Smooth muscle cell (in vitro differentiated cells): ENCODE measurements around the gene ARHGEF7. TPM values are rescaled to one million over a fixed set of nuclear protein-coding genes. Genes with fewer than 3 reads are reported as not detected.
"Not testable (repeated sequence)": the region's sequence is repeated elsewhere in the genome, so short reads cannot be mapped to it uniquely, and the experiment has no call there.

Experiments
- DNase-seq: peaks from one replicate; lab custom pipeline; 2025; ENCODE audit not compliant: unreplicated experiment; lab: John Stamatoyannopoulos, UW
- H2AFZ ChIP-seq: fragments of 200-600 bp; sonication (generic); 2 replicates; pipeline ENCODE4 v1.6.0; 2016; ENCODE audit warnings: antibody characterized with exemption, low read depth, mild to moderate bottlenecking
- H3F3A ChIP-seq: fragments of 200-600 bp; sonication (generic); 2 replicates; pipeline ENCODE4 v1.6.0; 2017; ENCODE audit warnings: antibody characterized with exemption, low read depth
- H3K27ac ChIP-seq: fragments of 200-600 bp; sonication (generic); 2 replicates; pipeline ENCODE4 v1.5.1; 2016; ENCODE audit warnings: low read depth, mild to moderate bottlenecking
- H3K27me3 ChIP-seq: fragments of 200-600 bp; sonication (generic); 2 replicates; pipeline ENCODE4 v1.6.1; 2016; ENCODE audit warnings: low read depth, mild to moderate bottlenecking
- H3K36me3 ChIP-seq: fragments of 200-600 bp; sonication (generic); 2 replicates; pipeline ENCODE4 v1.5.1; 2016; ENCODE audit warnings: low read depth
- H3K4me1 ChIP-seq: fragments of 200-600 bp; sonication (generic); 2 replicates; pipeline ENCODE4 v1.5.1; 2016; ENCODE audit warnings: low read depth
- H3K4me2 ChIP-seq: fragments of 200-600 bp; sonication (generic); 2 replicates; pipeline ENCODE4 v1.6.0; 2016; ENCODE audit warnings: mild to moderate bottlenecking
- H3K4me3 ChIP-seq: fragments of 200-600 bp; sonication (generic); 2 replicates; pipeline ENCODE4 v1.5.1; 2016; ENCODE audit warnings: mild to moderate bottlenecking
- H3K79me2 ChIP-seq: fragments of 200-600 bp; sonication (generic); 2 replicates; pipeline ENCODE4 v1.6.0; 2016; ENCODE audit warnings: low read depth, mild to moderate bottlenecking
- H3K9ac ChIP-seq: fragments of 200-600 bp; sonication (generic); 2 replicates; pipeline ENCODE4 v1.6.0; 2016; ENCODE audit warnings: low read depth
- H3K9me3 ChIP-seq: fragments of 200-600 bp; sonication (generic); replicated peaks from 2 replicates; pipeline ENCODE4 v1.5.1; 2016; ENCODE audit warnings: low read depth
- H4K20me1 ChIP-seq: fragments of 200-600 bp; sonication (generic); 2 replicates; pipeline ENCODE4 v1.6.0; 2016; ENCODE audit warnings: low read depth
- CTCF ChIP-seq: fragments of 200-600 bp; sonication (generic); IDR thresholded peaks from 2 replicates; pipeline ENCODE4 v1.5.1; 2017; ENCODE audit warnings: borderline replicate concordance, mild to moderate bottlenecking, antibody characterized with exemption; ENCODE audit not compliant: insufficient read depth, poor library complexity, severe bottlenecking
- WGBS: methylation state at CpG from one replicate; pipeline ENCODE4 v1.1.7; 2016; ENCODE audit warnings: low lambda C conversion rate; 5-methylcytosine and 5-hydroxymethylcytosine counted together
- polyA plus RNA-seq: library from polyadenylated mRNA; unstranded; fragments of >200 nt; fragmentation: Nextera tagmentation; extraction: Ambion mirVana; gene quantifications from 2 replicates; pipeline ENCODE4 v1.2.1, GENCODE V29; 2016
- total RNA-seq: library from RNA; depleted of rRNA; stranded (reverse); fragments of >200 nt; gene quantifications from 2 replicates; pipeline ENCODE4 v1.2.3, GENCODE V29; 2014

The ARHGEF7 gene
- total and polyA plus RNA-seq, 2 experiments from 2014 or later, result 13.8 to 32.4 TPM

- Histone ChIP-seq H3F3A (no peaks in the 10 kb centered on the region), H3K27me3 (no peaks in the 10 kb centered on the region), H3K79me2 (no peaks in the 10 kb centered on the region), H3K9me3 (no peaks in the 10 kb centered on the region), H3K27ac (no peak overlapping the region), H2AFZ (no peak overlapping the region), H3K36me3 (peaks cover 8% of the 10 kb centered on the region), H4K20me1 (peaks cover 19% of the 10 kb centered on the region), H3K9ac (no peak overlapping the region), H3K4me3 (no peak overlapping the region), H3K4me1 (peaks cover 3% of the 10 kb centered on the region), H3K4me2 (no peak overlapping the region)
- DNase-seq, result no peak
- no peak for TF ChIP-seq CTCF
- 94% methylated on average over 8 of the region's 8 CpGs for WGBS
Observed at GRCh38 chr13:111256458-111256857, 141.3 kb downstream of the ARHGEF7 start.

DNA sequence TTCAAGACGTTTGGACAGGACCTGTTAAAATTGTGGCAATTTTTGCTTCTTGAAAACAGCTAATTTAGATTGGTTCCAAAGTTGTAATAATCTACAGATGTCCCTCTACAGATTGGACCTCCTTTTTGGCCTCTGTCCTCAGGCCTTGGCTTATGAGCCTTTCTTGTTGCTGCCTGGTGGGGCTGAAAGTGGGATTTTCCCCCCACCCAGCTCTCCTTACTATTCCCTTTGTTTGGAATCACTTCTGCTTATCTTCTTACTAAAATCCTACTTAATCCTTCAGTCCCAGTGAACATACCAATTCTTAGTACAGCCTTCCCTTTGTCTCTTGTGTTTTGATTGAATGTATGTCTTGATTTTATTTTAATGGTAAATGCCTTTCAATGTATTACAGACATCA, 141.8 kb downstream of the ARHGEF7 start:
- Histone ChIP-seq H3K36me3 (peaks cover 8% of the 10 kb centered on the region), H3K27ac (no peak overlapping the region), H3K4me3 (no peak overlapping the region), H3F3A (no peaks in the 10 kb centered on the region), H4K20me1 (peaks cover 18% of the 10 kb centered on the region), H3K9me3 (no peaks in the 10 kb centered on the region), H3K4me1 (peaks cover 3% of the 10 kb centered on the region), H3K4me2 (no peak overlapping the region), H3K27me3 (no peaks in the 10 kb centered on the region), H3K9ac (no peak overlapping the region), H2AFZ (no peak overlapping the region), H3K79me2 (no peaks in the 10 kb centered on the region)
- 93% methylated on average over 1 of the region's 1 CpG for WGBS
- DNase-seq, result no peak
- TF ChIP-seq CTCF, result no peak

- H3K9ac ChIP-seq, H3K27me3 ChIP-seq, H3K79me2 ChIP-seq, H3K4me1 ChIP-seq, H3F3A ChIP-seq, H3K4me2 ChIP-seq, H3K27ac ChIP-seq, H2AFZ ChIP-seq, DNase-seq, H3K9me3 ChIP-seq, H3K36me3 ChIP-seq, H3K4me3 ChIP-seq: not testable (repeated sequence)
- H4K20me1 ChIP-seq, result peaks cover 21% of the 10 kb centered on the region
- WGBS, result 79% methylated on average over 2 of the region's 2 CpGs
Observed at GRCh38 chr13:111257899-111258298, 142.8 kb downstream of the ARHGEF7 start.

DNA sequence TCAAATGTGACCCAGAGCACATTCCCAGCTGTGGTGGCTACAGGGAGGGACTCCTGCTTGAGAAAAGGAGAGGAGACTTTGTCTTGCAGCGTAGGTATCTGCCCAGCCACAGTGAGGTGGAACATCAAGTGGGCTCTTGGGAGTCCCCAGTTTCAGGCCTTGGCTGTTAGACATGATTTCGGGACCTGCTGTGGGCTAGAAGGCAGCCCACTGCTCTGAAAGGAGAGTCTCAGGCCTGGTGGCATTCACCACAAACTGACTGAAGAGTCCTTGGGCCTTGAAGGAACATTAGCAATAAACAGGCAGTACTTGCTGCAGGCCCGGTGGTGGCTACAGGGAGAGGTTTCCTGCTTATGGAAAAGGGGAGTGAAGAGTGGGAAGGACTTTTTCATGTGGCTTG, 143.5 kb downstream of the ARHGEF7 start:
- H2AFZ ChIP-seq, result no peak overlapping the region
- H3K4me1 ChIP-seq, result peaks cover 3% of the 10 kb centered on the region
- H3K79me2 ChIP-seq, result no peaks in the 10 kb centered on the region
- peaks cover 28% of the 10 kb centered on the region for H4K20me1 ChIP-seq
- H3K4me3 ChIP-seq, result no peak overlapping the region
- peaks cover 8% of the 10 kb centered on the region for H3K36me3 ChIP-seq
- H3K4me2 ChIP-seq, result no peak overlapping the region
- no peaks in the 10 kb centered on the region for H3K9me3 ChIP-seq
- DNase-seq, result no peak
- no peaks in the 10 kb centered on the region for H3F3A ChIP-seq
- no peak overlapping the region for H3K9ac ChIP-seq
- no peak for TF ChIP-seq CTCF
- no peak overlapping the region for H3K27ac ChIP-seq
- no peaks in the 10 kb centered on the region for H3K27me3 ChIP-seq
- WGBS, result 98% methylated on average over 3 of the region's 3 CpGs
